Ishikawa (cell line): Measurements from ENCODE around the gene ANGEL2.

Experiments used
- CEBPB ChIP-seq: IDR thresholded peaks from 2 replicates; pipeline ENCODE4 v1.6.1; 2012
- CREB1 ChIP-seq: IDR thresholded peaks from 2 replicates; pipeline ENCODE4 v1.6.1; 2012; ENCODE audit warnings: low read depth
- EGR1 ChIP-seq: IDR thresholded peaks from 2 replicates; pipeline ENCODE4 v1.6.1; 2012
- EP300 ChIP-seq: IDR thresholded peaks from 2 replicates; pipeline ENCODE4 v1.6.1; 2012; ENCODE audit warnings: borderline replicate concordance
- FOXM1 ChIP-seq: IDR thresholded peaks from 2 replicates; pipeline ENCODE4 v1.6.1; 2012; ENCODE audit warnings: low read depth, borderline replicate concordance
- NFIC ChIP-seq: IDR thresholded peaks from 2 replicates; pipeline ENCODE4 v1.6.1; 2012
- RAD21 ChIP-seq: IDR thresholded peaks from 2 replicates; pipeline ENCODE4 v1.6.1; 2012; ENCODE audit warnings: low read depth
- TAF1 ChIP-seq: IDR thresholded peaks from 2 replicates; pipeline ENCODE4 v1.6.1; 2012; ENCODE audit warnings: low read depth, mild to moderate bottlenecking
- TCF12 ChIP-seq: IDR thresholded peaks from 2 replicates; pipeline ENCODE4 v1.6.1; 2012; ENCODE audit warnings: low read depth
- TEAD4 ChIP-seq: IDR thresholded peaks from 2 replicates; pipeline ENCODE4 v1.6.1; 2012
- YY1 ChIP-seq: IDR thresholded peaks from 2 replicates; pipeline ENCODE4 v1.6.1; 2012; ENCODE audit warnings: low read depth
- ZBTB7A ChIP-seq: IDR thresholded peaks from 2 replicates; pipeline ENCODE4 v1.6.1; 2012; ENCODE audit warnings: low read depth
- TF ChIP-seq, protein P1 (sequence below): IDR thresholded peaks from 2 replicates; pipeline ENCODE4 v1.6.1; 2012; ENCODE audit warnings: low read depth, mild to moderate bottlenecking
- TF ChIP-seq, protein P2 (sequence below): IDR thresholded peaks from 2 replicates; pipeline ENCODE4 v1.6.1; 2012
- TF ChIP-seq, protein P3 (sequence below): IDR thresholded peaks from 2 replicates; pipeline ENCODE4 v1.6.1; 2012

ANGEL2 gene

DNA sequence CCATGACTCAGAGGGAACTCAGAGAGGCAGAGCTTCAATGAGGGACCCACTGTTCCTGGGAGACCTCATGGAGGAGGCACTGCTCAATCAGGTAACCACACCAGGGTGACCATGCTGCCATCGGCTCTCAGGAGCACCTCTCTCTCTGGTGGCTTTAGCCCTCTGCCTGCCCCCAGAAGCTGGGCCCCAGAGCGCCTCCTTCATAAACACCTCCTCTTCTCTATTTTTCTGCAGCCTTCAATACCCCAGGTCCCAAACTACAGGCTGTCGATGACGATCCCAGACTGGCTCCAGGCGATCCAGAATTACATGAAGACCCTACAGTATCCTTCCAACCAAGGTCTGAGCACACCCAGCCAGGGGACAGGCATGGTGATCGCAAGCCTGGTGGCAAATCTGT, 54.7 kb downstream of the ANGEL2 start:
- TF ChIP-seq CREB1 (no peak), TAF1 (no peak), TCF12 (no peak), NFIC (no peak), ZBTB7A (no peak), CEBPB (no peak), EGR1 (no peak), RAD21 (no peak), TEAD4 (no peak), EP300 (no peak), FOXM1 (no peak), YY1 (no peak)
- TF ChIP-seq, protein P1, sequence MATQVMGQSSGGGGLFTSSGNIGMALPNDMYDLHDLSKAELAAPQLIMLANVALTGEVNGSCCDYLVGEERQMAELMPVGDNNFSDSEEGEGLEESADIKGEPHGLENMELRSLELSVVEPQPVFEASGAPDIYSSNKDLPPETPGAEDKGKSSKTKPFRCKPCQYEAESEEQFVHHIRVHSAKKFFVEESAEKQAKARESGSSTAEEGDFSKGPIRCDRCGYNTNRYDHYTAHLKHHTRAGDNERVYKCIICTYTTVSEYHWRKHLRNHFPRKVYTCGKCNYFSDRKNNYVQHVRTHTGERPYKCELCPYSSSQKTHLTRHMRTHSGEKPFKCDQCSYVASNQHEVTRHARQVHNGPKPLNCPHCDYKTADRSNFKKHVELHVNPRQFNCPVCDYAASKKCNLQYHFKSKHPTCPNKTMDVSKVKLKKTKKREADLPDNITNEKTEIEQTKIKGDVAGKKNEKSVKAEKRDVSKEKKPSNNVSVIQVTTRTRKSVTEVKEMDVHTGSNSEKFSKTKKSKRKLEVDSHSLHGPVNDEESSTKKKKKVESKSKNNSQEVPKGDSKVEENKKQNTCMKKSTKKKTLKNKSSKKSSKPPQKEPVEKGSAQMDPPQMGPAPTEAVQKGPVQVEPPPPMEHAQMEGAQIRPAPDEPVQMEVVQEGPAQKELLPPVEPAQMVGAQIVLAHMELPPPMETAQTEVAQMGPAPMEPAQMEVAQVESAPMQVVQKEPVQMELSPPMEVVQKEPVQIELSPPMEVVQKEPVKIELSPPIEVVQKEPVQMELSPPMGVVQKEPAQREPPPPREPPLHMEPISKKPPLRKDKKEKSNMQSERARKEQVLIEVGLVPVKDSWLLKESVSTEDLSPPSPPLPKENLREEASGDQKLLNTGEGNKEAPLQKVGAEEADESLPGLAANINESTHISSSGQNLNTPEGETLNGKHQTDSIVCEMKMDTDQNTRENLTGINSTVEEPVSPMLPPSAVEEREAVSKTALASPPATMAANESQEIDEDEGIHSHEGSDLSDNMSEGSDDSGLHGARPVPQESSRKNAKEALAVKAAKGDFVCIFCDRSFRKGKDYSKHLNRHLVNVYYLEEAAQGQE = no peak
- TF ChIP-seq, protein P2, sequence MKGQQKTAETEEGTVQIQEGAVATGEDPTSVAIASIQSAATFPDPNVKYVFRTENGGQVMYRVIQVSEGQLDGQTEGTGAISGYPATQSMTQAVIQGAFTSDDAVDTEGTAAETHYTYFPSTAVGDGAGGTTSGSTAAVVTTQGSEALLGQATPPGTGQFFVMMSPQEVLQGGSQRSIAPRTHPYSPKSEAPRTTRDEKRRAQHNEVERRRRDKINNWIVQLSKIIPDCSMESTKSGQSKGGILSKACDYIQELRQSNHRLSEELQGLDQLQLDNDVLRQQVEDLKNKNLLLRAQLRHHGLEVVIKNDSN = no peak
- TF ChIP-seq, protein P3, sequence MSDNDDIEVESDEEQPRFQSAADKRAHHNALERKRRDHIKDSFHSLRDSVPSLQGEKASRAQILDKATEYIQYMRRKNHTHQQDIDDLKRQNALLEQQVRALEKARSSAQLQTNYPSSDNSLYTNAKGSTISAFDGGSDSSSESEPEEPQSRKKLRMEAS = no peak

DNA sequence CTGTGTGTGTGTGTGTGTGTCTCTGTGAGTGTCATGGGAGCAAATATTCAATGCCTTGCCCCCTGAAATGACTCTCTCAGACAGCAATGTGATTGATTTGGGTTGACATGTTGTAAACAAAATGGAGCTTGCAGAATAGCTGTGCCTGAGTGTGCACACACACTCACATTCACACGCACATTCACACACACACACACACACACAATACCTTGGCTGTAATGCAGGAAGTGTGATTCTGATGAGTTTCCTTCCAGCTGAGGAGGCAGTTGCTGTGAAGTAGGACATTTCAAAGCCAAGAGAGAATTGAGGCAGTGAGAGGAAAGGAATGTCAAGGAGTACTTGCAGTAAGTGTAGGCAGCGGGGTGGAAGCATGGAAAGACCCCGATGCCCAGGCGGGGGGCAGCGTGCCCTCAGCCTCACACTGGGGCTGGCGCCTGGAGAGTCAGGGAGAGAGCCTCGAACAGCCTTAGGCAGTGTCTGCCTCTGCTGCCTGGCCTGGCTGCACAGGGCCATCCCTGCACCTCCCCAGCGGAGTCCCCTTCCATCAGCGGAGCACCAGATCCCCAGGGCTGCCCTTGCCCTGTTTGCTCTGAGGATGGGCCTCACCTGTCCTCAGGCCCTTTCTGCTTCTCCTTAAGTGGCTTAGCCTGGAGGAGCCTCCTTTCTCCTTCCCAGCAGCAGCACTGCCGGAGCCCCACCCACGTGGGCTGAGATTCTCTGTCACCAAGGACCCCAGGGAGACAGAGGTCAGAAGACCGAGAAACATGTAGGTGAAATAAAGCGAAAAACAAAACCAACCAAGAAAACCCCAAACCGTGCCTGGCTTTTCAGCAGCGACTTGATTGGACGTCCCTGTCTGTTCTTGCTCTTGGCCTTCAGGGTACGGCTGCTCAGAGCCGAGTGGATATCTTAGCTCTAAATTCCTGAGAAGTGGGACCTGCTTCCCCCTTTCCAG, 56.1 kb downstream of the ANGEL2 start:
- TF ChIP-seq, protein P3 = no peak
- TF ChIP-seq ZBTB7A (no peak), CEBPB (no peak), TEAD4 (no peak), NFIC (no peak), EGR1 (no peak), CREB1 (no peak), TAF1 (no peak), RAD21 (no peak), YY1 (no peak), TCF12 (no peak)
- TF ChIP-seq, protein P1 = no peak
- TF ChIP-seq, protein P2 = no peak

DNA sequence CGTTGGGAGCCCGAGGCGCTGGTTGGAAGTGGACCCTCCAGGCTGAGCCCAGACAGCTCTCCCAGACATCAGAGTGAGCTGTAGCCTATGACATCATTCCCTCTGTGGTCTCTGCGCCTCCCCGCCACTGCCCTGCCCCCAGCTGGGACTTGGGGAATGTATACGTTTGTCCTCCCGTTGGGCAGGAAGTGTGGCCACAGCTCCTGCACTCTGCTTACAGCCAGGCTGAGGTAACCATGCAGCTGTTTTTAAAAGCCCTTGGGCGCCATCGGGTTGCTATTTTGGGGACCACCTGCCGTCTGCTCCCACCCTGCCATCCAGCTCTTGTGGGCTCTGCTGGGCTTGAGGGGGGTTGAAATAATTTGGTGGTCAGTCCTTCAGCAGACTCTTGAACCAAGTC, 57.5 kb downstream of the ANGEL2 start:
- TF ChIP-seq TEAD4 = no peak
- no peak for TF ChIP-seq ZBTB7A
- no peak for TF ChIP-seq CEBPB
- TF ChIP-seq RAD21 = no peak
- no peak for TF ChIP-seq FOXM1
- TF ChIP-seq YY1 = no peak
- TF ChIP-seq EGR1 = no peak
- TF ChIP-seq EP300 = no peak
- TF ChIP-seq, protein P3 = no peak
- TF ChIP-seq TCF12 = no peak
- no peak for TF ChIP-seq TAF1
- TF ChIP-seq, protein P2 = no peak
- no peak for TF ChIP-seq NFIC
- TF ChIP-seq CREB1 = no peak
- TF ChIP-seq, protein P1 = no peak
